ENCODE data around the gene MTMR12.
"Not testable (repeated sequence)": the region's sequence is repeated elsewhere in the genome, so short reads cannot be mapped to it uniquely, and the experiment has no call there.

The MTMR12 gene

DNA sequence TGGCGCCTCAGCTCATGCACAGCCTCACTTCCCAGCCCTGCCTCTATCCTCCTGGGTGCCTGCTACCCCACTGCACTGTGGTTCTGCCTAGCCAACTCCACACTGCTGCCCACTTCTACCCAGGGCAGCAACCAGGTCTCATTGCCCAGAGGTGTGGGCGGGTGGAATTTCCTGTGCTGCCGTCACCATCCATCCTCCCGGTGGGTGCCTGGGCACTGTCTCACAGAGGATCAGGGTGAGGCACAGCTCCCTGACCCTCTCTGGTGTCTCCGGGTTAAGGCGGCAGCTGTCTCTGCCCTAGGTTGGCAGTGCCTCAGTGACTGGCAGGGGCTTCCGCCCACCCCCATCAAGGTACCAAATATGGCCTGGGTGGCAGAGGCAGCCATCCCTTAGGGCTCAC, 4.3 kb upstream of the MTMR12 start:
- Mint-ChIP-seq H3K27me3 (ENCODE audit: low read depth) (peaks cover 3% of the 10 kb centered on the region), H3K4me3 (no peak overlapping the region), H3K4me1 (peaks cover under 1% of the 10 kb centered on the region), H3K36me3 (ENCODE audit: low read depth) (no peaks in the 10 kb centered on the region), H3K27ac (no peak overlapping the region), H3K9me3 (peaks cover 6% of the 10 kb centered on the region)
- TF ChIP-seq, protein P1, sequence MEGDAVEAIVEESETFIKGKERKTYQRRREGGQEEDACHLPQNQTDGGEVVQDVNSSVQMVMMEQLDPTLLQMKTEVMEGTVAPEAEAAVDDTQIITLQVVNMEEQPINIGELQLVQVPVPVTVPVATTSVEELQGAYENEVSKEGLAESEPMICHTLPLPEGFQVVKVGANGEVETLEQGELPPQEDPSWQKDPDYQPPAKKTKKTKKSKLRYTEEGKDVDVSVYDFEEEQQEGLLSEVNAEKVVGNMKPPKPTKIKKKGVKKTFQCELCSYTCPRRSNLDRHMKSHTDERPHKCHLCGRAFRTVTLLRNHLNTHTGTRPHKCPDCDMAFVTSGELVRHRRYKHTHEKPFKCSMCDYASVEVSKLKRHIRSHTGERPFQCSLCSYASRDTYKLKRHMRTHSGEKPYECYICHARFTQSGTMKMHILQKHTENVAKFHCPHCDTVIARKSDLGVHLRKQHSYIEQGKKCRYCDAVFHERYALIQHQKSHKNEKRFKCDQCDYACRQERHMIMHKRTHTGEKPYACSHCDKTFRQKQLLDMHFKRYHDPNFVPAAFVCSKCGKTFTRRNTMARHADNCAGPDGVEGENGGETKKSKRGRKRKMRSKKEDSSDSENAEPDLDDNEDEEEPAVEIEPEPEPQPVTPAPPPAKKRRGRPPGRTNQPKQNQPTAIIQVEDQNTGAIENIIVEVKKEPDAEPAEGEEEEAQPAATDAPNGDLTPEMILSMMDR (IDR thresholded peaks at IDR 0.05; ENCODE audit: unreplicated experiment in 3 of 3), result no peak

- TF ChIP-seq, protein P1 (IDR thresholded peaks at IDR 0.05; ENCODE audit: unreplicated experiment in 3 of 3), result no peak
- H3K36me3 Mint-ChIP-seq (ENCODE audit: low read depth), result peaks cover under 1% of the 10 kb centered on the region
- H3K27ac Mint-ChIP-seq, result no peak overlapping the region
- H3K4me1 Mint-ChIP-seq, result peaks cover 13% of the 10 kb centered on the region
- H3K27me3 Mint-ChIP-seq (ENCODE audit: low read depth), result no peaks in the 10 kb centered on the region
- H3K9me3 Mint-ChIP-seq, result no peaks in the 10 kb centered on the region
- H3K4me3 Mint-ChIP-seq, result peak overlapping the region; percentile 35 to 81 (median 70)
Observed at GRCh38 chr5:32315221-32316014, 2.7 kb upstream of the MTMR12 start.

- TF ChIP-seq, protein P1 (IDR thresholded peaks at IDR 0.05; ENCODE audit: unreplicated experiment in 3 of 3), result no peak
- Mint-ChIP-seq H3K4me3 (peak overlapping the region; percentile 74 to 83 (median 81)), H3K36me3 (ENCODE audit: low read depth) (peaks cover 7% of the 10 kb centered on the region), H3K27me3 (ENCODE audit: low read depth) (no peaks in the 10 kb centered on the region), H3K9me3 (no peaks in the 10 kb centered on the region), H3K4me1 (peaks cover 18% of the 10 kb centered on the region), H3K27ac (peak overlapping the region in 2 of 3 experiments; percentile 60 to 76)
Observed at GRCh38 chr5:32314658-32315057, 1.9 kb upstream of the MTMR12 start.

DNA sequence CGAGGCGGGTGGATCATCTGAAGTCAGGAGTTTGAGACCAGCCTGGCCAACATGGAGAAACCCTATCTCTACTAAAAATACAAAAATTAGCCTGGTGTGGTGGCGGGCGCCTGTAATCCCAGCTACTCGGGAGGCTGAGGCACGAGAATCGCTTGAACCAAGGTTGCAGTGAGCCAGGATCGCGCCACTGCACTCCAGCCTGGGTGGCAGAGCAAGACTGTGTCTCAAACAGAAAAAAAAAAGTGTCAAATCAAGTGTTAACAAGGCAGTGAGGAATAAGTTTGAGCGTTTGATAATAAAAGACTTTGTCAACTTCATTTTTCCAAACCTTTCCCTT, 1.4 kb upstream of the MTMR12 start:
- Mint-ChIP-seq H3K36me3 (ENCODE audit: low read depth) (peaks cover 12% of the 10 kb centered on the region), H3K4me1 (peaks cover 24% of the 10 kb centered on the region), H3K4me3 (peak overlapping the region; percentile 74 to 83 (median 81)), H3K27ac (peak overlapping the region in 1 of 3 experiments; percentile 76)
- H3K9me3 Mint-ChIP-seq; H3K27me3 Mint-ChIP-seq (ENCODE audit: low read depth): not testable (repeated sequence)

GRCh38 chr5:32312197-32312594, 543 bp downstream of the MTMR12 start:
- Mint-ChIP-seq H3K4me3 (peak overlapping the region; percentile 88 to 98 (median 94)), H3K9me3 (no peaks in the 10 kb centered on the region), H3K36me3 (ENCODE audit: low read depth) (peaks cover 16% of the 10 kb centered on the region), H3K4me1 (peaks cover 35% of the 10 kb centered on the region), H3K27ac (peak overlapping the region; percentile 39 to 93 (median 92)), H3K27me3 (ENCODE audit: low read depth) (no peaks in the 10 kb centered on the region)
- TF ChIP-seq, protein P1 (IDR thresholded peaks at IDR 0.05; ENCODE audit: unreplicated experiment in 3 of 3), result no peak

- Mint-ChIP-seq H3K4me1 (peaks cover 38% of the 10 kb centered on the region), H3K4me3 (peak overlapping the region; percentile 88 to 98 (median 94)), H3K27me3 (ENCODE audit: low read depth) (no peaks in the 10 kb centered on the region), H3K9me3 (no peaks in the 10 kb centered on the region), H3K27ac (peak overlapping the region; percentile 39 to 93 (median 92)), H3K36me3 (ENCODE audit: low read depth) (peaks cover 16% of the 10 kb centered on the region)
- TF ChIP-seq, protein P1 (IDR thresholded peaks at IDR 0.05; ENCODE audit: unreplicated experiment in 3 of 3), result no peak
Observed at GRCh38 chr5:32311404-32312196, 1.1 kb downstream of the MTMR12 start.

Data from nephron (organoid).